RWPE1 (cell line): ENCODE measurements around the gene HPD.
"Not testable (repeated sequence)": the region's sequence is repeated elsewhere in the genome, so short reads cannot be mapped to it uniquely, and the experiment has no call there.

Source experiments
- CTCF ChIA-PET: fragments of 350-600 bp; sonication (Branson Sonifier 250); formaldehyde crosslinking; extraction: SDS; loops from one replicate; lab custom pipeline; 2021; lab: Yijun Ruan, JAX
- POLR2A ChIA-PET: fragments of 400-600 bp; formaldehyde crosslinking; extraction: SDS; loops from one replicate; lab custom pipeline; 2020; ENCODE audit warnings: antibody characterized with exemption; ENCODE audit not compliant: low non-redundant PET; lab: Yijun Ruan, JAX
- DNase-seq: peaks from one replicate; pipeline ENCODE4 v3.0.0; 2012; ENCODE audit warnings: low spot score
- H3K27ac ChIP-seq: fragments of 450-650 bp; 2 replicates; pipeline ENCODE4 v1.5.1; 2017
- CTCF ChIP-seq: fragments of 450-650 bp; conservative IDR thresholded peaks from 2 replicates; pipeline ENCODE4 v1.5.1; 2017; ENCODE audit warnings: low read depth, mild to moderate bottlenecking

HPD gene

DNA sequence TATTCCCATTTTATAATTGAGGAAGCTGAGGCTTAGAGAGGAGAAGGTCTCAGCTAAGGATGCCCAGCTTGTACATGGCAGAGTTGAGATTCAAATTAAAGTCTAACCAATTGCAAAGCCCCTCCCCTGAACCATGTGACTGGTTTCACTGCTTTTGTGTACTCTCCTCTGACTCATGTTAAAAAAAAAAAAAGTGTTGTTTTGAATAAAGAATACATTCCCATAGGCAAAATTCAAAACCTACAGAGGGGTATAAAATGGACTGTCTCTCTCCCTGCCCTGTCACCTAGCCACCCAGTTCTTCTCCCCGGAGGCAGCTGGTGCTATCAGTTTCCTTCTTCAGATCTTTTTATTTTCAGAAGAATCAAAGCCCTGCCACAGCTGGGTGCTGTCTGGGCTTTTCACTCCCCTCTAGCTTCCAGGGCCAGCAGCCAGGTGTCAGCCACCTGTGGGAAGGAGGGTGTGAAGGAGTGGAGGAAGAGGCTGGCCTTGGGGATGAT, 35.4 kb upstream of the HPD start:
- ChIA-PET POLR2A (interaction anchor here (0.6 kb wide), 1 partner anchor 31 kb away, joined by 3 read pairs; no protein-coding TSS in a partner anchor), CTCF (interaction anchor here (0.6 kb wide), 1 partner anchor 89 kb away, joined by 3 read pairs; no protein-coding TSS in a partner anchor)
- peak; percentile 78 for DNase-seq
- no peak for TF ChIP-seq CTCF
- H3K27ac ChIP-seq = peak overlapping the region; percentile 77

- DNase-seq = no peak
- peak overlapping the region; percentile 77 for H3K27ac ChIP-seq
- no peak for TF ChIP-seq CTCF
- ChIA-PET POLR2A (interaction anchor here (0.6 kb wide), 1 partner anchor 32 kb away, joined by 3 read pairs; no protein-coding TSS in a partner anchor), CTCF (interaction anchor here (0.6 to 2.2 kb wide), 2 partner anchors 88 to 98 kb away, joined by 3 to 8 read pairs; partner anchors contain the start of gene RHOF)
Measured at GRCh38 chr12:121892673-121893561, 34.3 kb upstream of the HPD start.

- DNase-seq, POLR2A ChIA-PET: not testable (repeated sequence)
- CTCF ChIA-PET = interaction anchor here (0.6 to 2.6 kb wide), 5 partner anchors 32 to 110 kb away, joined by 3 to 32 read pairs (median 3); partner anchors contain the start of gene RHOF
- H3K27ac ChIP-seq = peak overlapping the region; percentile 25; the same call in 1 of the 2 replicates
Measured at GRCh38 chr12:121889661-121890060, 31.0 kb upstream of the HPD start.

GRCh38 chr12:121889274-121889624, 30.6 kb upstream of the HPD start:
- ChIA-PET POLR2A (no interaction called here), CTCF (interaction anchor here (0.6 to 2.6 kb wide), 4 partner anchors 48 to 110 kb away, joined by 3 to 32 read pairs (median 3); partner anchors contain the start of gene RHOF)

GRCh38 chr12:121888478-121889273, 30.0 kb upstream of the HPD start, which contains the start of gene PSMD9:
Gene PSMD9 (plus strand): TSS chr12:121888790. CDS start chr12:121888857, 67 bp downstream.
- POLR2A ChIA-PET = interaction anchor here (0.7 to 0.9 kb wide), 3 partner anchors 86 to 102 kb away, joined by 3 read pairs; no protein-coding TSS in a partner anchor
- peak within 1 kb of the TSS; percentile 92 for H3K27ac ChIP-seq
- peak; percentile 69 for TF ChIP-seq CTCF
- CTCF ChIA-PET = interaction anchor here (0.6 to 2.6 kb wide), 10 partner anchors 16 to 1395 kb away, joined by 3 to 32 read pairs (median 4); partner anchors contain the start of gene RHOF
- DNase-seq = peak; percentile 97

More at GRCh38 chr12:121889274-121889624, 30.6 kb upstream of the HPD start:
- peak overlapping the region; percentile 92 for H3K27ac ChIP-seq
- no peak for DNase-seq
- TF ChIP-seq CTCF = peak; percentile 9; the same call in 1 of the 2 replicates

DNA sequence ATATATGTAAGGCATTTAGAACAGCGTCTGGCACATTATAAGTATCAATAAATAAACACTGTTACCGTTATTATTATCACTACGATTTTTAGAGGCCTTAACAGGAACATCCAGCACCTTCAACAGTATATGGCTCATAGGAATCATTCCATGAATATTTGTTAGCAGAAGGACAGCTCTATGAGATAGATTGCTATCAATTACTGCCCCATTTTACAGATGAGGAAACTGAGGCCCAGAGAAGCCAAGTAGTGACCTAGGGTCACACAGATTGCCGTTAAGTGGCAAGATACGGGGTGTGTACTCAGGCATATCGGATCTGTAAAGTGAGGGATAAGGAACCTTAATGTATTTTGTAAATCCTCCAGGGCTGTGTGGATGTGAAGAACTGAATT, 29.4 kb upstream of the HPD start:
- H3K27ac ChIP-seq = peak overlapping the region; percentile 92

DNA sequence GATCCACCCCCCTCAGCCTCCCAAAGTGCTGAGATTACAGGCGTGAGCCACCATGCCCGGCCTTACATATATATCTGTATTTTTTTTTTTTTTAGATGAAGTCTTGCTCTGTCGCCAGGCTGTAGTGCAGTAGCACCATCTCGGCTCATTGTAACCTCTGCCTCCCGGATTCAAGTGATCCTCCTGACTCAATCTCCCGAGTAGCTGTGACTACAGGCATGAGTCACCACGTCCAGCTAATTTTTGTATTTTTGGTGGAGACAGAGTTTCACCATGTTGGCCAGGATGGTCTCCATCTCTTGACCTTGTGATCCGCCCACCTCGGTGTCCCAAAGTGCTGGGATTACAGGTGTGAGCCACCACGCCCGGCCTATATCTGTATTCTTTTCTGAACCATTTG, 26.5 kb upstream of the HPD start:
- POLR2A ChIA-PET, DNase-seq, H3K27ac ChIP-seq: not testable (repeated sequence)
- CTCF ChIA-PET = interaction anchor here (0.6 kb wide), 1 partner anchor 23 kb away, joined by 4 read pairs; no protein-coding TSS in a partner anchor

More for the DNA sequence above, 29.4 kb upstream of the HPD start:
- ChIA-PET POLR2A (interaction anchor here (0.5 to 0.9 kb wide), 3 partner anchors 85 to 162 kb away, joined by 3 to 4 read pairs (median 3); no protein-coding TSS in a partner anchor), CTCF (interaction anchor here (0.6 to 2.6 kb wide), 8 partner anchors 15 to 1396 kb away, joined by 3 to 32 read pairs (median 4); partner anchors contain the start of gene RHOF)
- TF ChIP-seq CTCF = no peak; the same call in 1 of the 2 replicates
- no peak for DNase-seq
